Measurements from ENCODE around the gene MTMR3. TPM values are rescaled to one million over a fixed set of nuclear protein-coding genes. Genes with fewer than 3 reads are reported as not detected.

Gene MTMR3
- total and polyA plus RNA-seq, 2 of the 8 experiments (the other 6 are each of a cell fraction or from before 2014, with no cell fraction given), result 16.9 to 18.5 TPM

DNA sequence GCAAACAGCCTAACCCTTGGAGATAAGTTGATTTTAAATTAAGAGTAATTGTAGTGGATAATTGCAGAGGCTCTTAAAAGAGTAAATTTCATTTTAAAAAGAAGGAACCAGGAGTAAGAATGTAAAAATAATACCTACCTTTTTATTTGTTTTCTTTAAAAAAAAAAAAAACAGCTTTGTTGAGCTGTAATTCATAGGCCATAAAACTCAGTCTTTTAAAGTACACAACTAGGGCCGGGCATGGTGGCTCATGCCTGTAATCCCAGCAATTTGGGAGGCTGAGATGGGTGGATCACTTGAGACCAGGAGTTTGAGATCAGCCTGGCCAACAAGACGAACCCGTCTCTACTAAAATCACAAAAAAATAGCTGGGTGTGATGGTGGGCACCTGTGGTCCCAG is 42.4 kb downstream of the MTMR3 start:
- CTCF ChIA-PET (ENCODE audit: partially characterized antibody), result no interaction called here
- peaks cover 0 to 2% of the 10 kb centered on the region in 2 experiments for H4K20me1 ChIP-seq (replicated peaks in 1 of 2; ENCODE audit: control insufficient read depth in 1 of 2, insufficient read depth in 2 of 2, low read length in 2 of 2)
- peaks cover 0 to 4% of the 10 kb centered on the region in 2 experiments; a peak in 1 of 4 replicates for H3K9me3 ChIP-seq (ENCODE audit: insufficient read depth in 2 of 2, low read depth in 1 of 2, low read length in 1 of 2)
- H3K4me3 ChIP-seq (ENCODE audit: extremely low read depth in 1 of 4, insufficient read depth in 2 of 4, low read depth in 3 of 4, low read length in 4 of 4), result no peak overlapping the region
- no peaks in the 10 kb centered on the region; the same call in 1 of the 2 replicates for H3K79me1 ChIP-seq (ENCODE audit: low read depth, low read length)
- no peak overlapping the region for H2AFZ ChIP-seq (ENCODE audit: low read length)
- peaks cover 0 to 5% (median 0%) of the 10 kb centered on the region in 4 experiments; a peak in 1 of 7 replicates for H3K4me1 ChIP-seq (replicated peaks in 1 of 4; ENCODE audit: control insufficient read depth in 3 of 4, insufficient read depth in 4 of 4, low read length in 3 of 4)
- H2AK5ac ChIP-seq (ENCODE audit: low read depth, low read length), result no peak overlapping the region
- H3K14ac ChIP-seq (ENCODE audit: insufficient read length), result no peak overlapping the region
- no peak overlapping the region for H4K91ac ChIP-seq (replicated peaks; ENCODE audit: insufficient read length, low read length)
- H3K23me2 ChIP-seq (ENCODE audit: low read depth, low read length), result no peaks in the 10 kb centered on the region
- no peak overlapping the region for H3K9ac ChIP-seq (replicated peaks in 1 of 4; ENCODE audit: extremely low read depth in 1 of 4, low read depth in 3 of 4, low read length in 3 of 4)
- H4K5ac ChIP-seq (ENCODE audit: insufficient read length, low read depth, low read length), result no peak overlapping the region
- no peak overlapping the region for H2BK5ac ChIP-seq (ENCODE audit: low read depth, low read length)
- no peak overlapping the region for H3K4ac ChIP-seq (replicated peaks; ENCODE audit: insufficient read length, low read depth, low read length)
- FAIRE-seq (no peak), DNase-seq (ENCODE audit: low read depth in 1 of 2, low spot score in 2 of 2) (no peak)
- H3K4me2 ChIP-seq (ENCODE audit: insufficient read depth in 1 of 2, low read depth in 2 of 2, low read length in 2 of 2), result no peak overlapping the region
- no peak overlapping the region for H3K18ac ChIP-seq (ENCODE audit: extremely low read depth, low read length)
- WGBS, 2 experiments (ENCODE audit: extremely low coverage in 1 of 2, insufficient coverage in 1 of 2, insufficient read length in 1 of 2, insufficient replicate concordance in 2 of 2, low coverage in 1 of 2, low lambda C conversion rate in 2 of 2, missing lambda C conversion rate in 1 of 2), result 84% methylated on average over 3 of the region's 3 CpGs; no CpG with 5 or more reads in 1 of the 2 experiments
- no peak overlapping the region for H3K23ac ChIP-seq (ENCODE audit: insufficient read length)
- POLR2A ChIA-PET (ENCODE audit: partially characterized antibody), result no interaction called here
- no peaks in the 10 kb centered on the region for H3K36me3 ChIP-seq (ENCODE audit: control insufficient read depth in 2 of 4, insufficient read depth in 4 of 4, low read length in 3 of 4)
- H2BK12ac ChIP-seq (ENCODE audit: low read depth, low read length), result no peak overlapping the region
- H3K27me3 ChIP-seq (replicated peaks in 1 of 4; ENCODE audit: control insufficient read depth in 3 of 4, extremely low read depth in 1 of 4, insufficient read depth in 3 of 4, low read length in 3 of 4), result no peaks in the 10 kb centered on the region
- H4K8ac ChIP-seq (ENCODE audit: extremely low read depth, insufficient read depth, low read length), result no peak overlapping the region
- H3K79me2 ChIP-seq (ENCODE audit: control insufficient read depth in 1 of 2, insufficient read depth in 2 of 2, low read length in 2 of 2), result peaks cover 0 to 88% of the 10 kb centered on the region in 2 experiments; a peak in 2 of 4 replicates
- no peak overlapping the region for H2BK15ac ChIP-seq (ENCODE audit: low read length)
- H2BK120ac ChIP-seq (replicated peaks; ENCODE audit: low read depth, low read length), result no peak overlapping the region
- H3K27ac ChIP-seq (ENCODE audit: low read depth, low read length), result no peak overlapping the region
- no peak overlapping the region for H2BK20ac ChIP-seq (ENCODE audit: low read length)
- H3K56ac ChIP-seq (replicated peaks; ENCODE audit: insufficient read length, low read depth, low read length), result no peak overlapping the region
- TF ChIP-seq EZH2 (IDR thresholded peaks at IDR 0.05; ENCODE audit: low read depth, low read length, severe bottlenecking) (no peak), POLR2A (IDR thresholded peaks at IDR 0.05; ENCODE audit: control extremely low read depth in 1 of 2, low read depth in 2 of 2, low read length in 2 of 2) (no peak), RAD21 (IDR thresholded peaks at IDR 0.05 in 1 of 2, conservative IDR thresholded peaks at IDR 0.05 in 1 of 2; ENCODE audit: low read depth in 2 of 2, low read length in 2 of 2) (no peak), JUND (IDR thresholded peaks at IDR 0.05; ENCODE audit: low read length) (no peak), JUN (IDR thresholded peaks at IDR 0.05; ENCODE audit: low read depth, low read length) (no peak), SAP30 (IDR thresholded peaks at IDR 0.05; ENCODE audit: insufficient read depth, insufficient replicate concordance, low read length) (no peak), TEAD4 (IDR thresholded peaks at IDR 0.05; ENCODE audit: low read depth, low read length) (no peak), FOSL1 (IDR thresholded peaks at IDR 0.05; ENCODE audit: insufficient read depth, low read depth, low read length) (no peak), MAFK (IDR thresholded peaks at IDR 0.05; ENCODE audit: low read depth, low read length) (no peak), HDAC6 (IDR thresholded peaks at IDR 0.05; ENCODE audit: low read depth, low read length) (no peak), EGR1 (IDR thresholded peaks at IDR 0.05; ENCODE audit: borderline replicate concordance, low read depth, low read length) (no peak), PHF8 (conservative IDR thresholded peaks at IDR 0.05; ENCODE audit: low read depth, low read length) (no peak), NANOG (IDR thresholded peaks at IDR 0.05; ENCODE audit: insufficient read depth, low read depth, low read length, poor library complexity, severe bottlenecking) (no peak)
- TF ChIP-seq, protein P1, sequence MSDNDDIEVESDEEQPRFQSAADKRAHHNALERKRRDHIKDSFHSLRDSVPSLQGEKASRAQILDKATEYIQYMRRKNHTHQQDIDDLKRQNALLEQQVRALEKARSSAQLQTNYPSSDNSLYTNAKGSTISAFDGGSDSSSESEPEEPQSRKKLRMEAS (IDR thresholded peaks at IDR 0.05), result no peak
